A172 (cell line): ENCODE data around the gene OR5B3. TPM values are rescaled to one million over a fixed set of nuclear protein-coding genes. Genes with fewer than 3 reads are reported as not detected.
"Not testable (repeated sequence)": the region's sequence is repeated elsewhere in the genome, so short reads cannot be mapped to it uniquely, and the experiment has no call there.

Experiments
- DNase-seq: peaks from one replicate; pipeline ENCODE4 v3.0.0-alpha.2; 2015; ENCODE audit warnings: low spot score
- total RNA-seq: library from RNA; depleted of rRNA; stranded (reverse); fragments of >200 nt; shearing (Covaris generic); gene quantifications from 2 replicates; pipeline ENCODE4 v1.2.3, GENCODE V29; 2014; rRNA removed

Gene OR5B3
- total RNA-seq: not detected in 2 replicates

DNA sequence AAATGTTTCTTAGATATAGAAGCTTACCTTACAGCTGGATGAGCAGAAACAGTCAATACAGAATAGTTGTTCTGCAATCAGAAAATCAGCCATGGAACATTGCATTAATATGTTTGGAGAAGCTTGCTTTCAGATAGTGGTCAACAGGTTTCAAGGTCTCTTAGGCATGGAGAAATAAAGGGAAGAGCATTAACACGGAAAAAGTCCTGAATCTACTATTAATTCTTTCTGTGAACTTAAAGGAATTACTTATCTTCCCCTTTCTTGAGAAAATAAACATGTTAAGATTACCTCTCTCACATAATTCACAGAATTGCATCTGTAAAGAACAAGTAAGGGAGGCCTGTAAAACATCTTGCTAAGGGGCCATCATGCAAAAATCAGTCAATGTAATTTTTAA, at the start of gene OR5B3:
TSS of gene OR5B3 (minus strand) at position 101 of the 400 bp plus-strand sequence. CDS start 3,465 bp downstream, outside the sequence.
- DNase-seq: no peak

DNA sequence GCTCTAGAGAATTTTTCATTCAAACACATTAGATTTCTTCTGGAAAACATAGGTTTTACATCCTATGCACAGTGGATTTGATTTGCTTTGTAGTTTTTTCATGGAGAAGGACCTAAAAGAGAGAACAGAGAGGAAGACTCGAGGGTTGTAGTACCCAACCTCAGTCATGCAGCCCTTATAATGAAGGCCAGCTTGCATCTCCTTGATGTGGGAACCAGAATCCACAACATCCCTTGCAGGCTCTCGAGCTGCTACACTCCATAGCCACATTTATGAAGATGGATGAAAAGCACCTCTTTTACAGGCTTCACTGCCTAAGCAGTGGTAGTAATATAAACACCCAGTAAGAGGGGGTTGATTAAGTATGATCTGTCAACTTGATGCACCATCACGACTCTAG, 44.9 kb upstream of the OR5B3 start:
- no peak for DNase-seq

DNA sequence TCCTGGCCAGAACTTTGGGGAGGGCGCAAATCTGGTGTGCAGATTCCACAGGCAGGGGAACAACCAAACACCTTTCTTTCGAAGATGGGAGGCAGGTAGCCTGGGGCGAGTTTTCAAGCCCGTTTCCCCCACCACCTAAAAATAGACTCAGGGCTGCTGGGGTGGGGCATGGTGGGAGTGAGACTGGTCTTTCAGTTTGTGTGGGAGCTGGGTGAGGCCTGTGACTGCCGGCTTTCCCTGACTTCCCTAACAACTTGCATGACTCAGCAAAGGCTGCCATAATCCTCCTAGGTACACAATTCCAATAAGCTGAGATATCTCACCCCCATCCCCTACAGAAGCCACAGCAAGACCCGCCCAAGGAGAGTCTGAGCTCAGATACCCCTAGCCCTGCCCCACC, 39.6 kb upstream of the OR5B3 start:
- DNase-seq: no peak

DNA sequence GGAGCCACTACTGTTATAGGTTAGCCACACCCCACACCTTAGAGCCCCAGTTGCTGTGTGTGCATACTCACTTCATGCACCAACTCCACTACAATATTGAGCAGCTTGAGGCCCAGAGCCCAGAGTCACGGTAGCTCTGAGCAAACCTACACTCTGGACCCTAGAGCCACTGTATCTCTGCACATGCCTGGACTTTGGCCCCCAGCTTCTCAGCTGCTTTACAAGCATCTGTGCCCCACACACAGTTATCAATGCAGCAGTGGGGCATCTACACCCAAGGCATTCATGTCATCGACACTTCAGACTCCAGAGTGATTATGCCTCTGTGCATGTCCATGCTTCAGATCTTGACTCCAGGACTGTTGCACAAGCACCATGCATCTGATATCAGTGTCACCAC, 37.6 kb upstream of the OR5B3 start:
- no peak for DNase-seq

DNA sequence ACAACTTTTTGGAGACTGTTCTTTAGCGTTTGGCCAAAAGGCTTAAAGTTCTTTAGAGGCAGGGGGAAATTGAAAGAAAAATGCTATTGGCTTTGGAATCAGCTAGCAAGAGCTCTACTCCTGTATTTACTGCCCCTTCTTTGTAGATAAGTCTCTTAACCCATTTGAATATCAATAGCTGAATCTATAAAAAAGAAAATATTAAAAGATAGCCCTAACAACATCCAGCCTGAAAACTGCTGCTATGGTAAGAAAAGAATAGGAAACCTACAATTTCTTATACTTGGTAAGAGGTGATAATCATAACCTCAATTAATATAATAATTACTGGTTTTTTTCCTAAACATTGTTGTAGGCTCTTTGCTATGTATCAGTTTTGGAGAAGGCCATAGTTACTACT, 35.5 kb upstream of the OR5B3 start, which contains the start of gene OR5B12:
TSS of gene OR5B12 (minus strand) at position 101 of the 400 bp plus-strand sequence. CDS start 2,085 bp downstream, outside the sequence.
- no peak for DNase-seq

DNA sequence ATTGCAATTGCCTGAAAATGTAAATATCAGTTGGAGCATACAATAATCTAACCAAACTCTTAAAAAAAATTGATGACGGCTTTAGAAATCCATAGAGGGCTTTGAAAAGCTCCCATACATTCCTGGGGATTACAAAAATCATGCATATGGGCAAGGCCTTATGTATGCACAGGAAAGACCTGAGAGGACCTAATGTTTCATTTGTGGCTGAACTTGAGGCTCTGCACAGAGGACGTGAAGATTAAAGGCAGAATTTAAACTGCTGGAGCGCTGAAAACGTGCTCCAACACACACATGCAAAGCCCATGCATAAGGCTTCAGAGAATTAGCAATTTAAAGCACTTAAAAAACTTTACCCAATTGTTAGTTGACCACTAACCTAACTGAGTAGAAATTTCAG, 31.8 kb upstream of the OR5B3 start:
- DNase-seq: no peak

DNA sequence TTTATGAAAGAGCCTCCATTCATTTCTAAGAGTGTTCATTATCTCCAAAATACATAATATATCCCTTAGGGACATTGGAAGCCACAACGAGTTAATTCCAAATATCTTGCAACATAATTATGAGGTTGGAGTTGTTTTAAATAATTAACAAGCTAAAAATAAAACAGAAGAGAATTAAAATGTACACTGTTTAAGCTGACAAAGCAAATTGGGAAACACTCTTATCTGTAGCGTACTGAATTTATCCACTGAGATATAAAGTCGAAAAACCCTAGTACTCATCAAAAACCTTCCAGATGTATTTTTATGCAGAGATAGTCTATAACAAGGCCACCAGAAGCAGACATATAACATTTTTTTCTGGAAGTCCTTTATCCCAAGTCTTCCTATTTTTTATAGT, 27.5 kb upstream of the OR5B3 start:
- DNase-seq: no peak

DNA sequence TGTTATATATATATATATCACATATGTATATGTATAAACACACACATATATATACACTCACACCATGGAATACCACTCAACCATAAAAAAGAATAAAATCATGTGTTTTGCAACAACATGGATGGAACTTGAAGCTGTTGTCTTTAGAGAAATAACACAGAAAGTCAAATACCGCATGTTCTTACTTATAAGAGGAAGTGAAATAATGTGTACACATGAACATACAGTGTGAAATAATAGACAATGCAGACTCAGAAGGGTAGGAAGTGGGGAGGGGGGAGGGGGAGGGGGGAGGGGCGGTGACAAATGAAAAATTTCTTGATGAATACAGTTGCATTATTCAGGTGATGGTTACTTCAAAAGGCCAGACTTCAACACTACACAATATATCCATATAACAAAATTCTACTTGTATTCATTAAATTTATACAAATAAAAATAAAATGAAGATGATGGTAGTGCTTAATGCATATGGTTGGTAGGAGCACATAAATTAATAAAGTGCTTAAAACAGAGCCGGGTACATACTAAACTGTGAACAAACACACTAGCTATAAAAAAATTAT, 27.0 kb upstream of the OR5B3 start:
- DNase-seq: no peak

DNA sequence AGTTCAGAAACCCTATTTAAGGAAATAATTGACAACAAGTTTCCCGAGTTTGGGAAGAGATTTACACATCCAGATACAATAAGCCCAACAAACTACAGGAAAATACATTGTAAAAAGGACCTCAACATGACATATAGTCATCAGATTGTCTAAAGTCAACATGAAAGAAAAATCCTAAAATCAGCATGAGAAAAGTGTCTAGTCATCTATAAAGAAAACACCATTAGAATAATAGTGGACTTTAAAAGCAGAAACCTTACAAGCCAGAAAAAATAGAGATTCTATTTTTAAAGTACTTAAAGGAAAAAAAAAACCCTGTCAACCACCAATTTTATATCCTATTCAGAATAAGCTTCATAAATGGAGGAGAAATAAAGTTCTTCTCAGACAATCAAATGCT, 22.6 kb upstream of the OR5B3 start:
- DNase-seq: no peak

DNA sequence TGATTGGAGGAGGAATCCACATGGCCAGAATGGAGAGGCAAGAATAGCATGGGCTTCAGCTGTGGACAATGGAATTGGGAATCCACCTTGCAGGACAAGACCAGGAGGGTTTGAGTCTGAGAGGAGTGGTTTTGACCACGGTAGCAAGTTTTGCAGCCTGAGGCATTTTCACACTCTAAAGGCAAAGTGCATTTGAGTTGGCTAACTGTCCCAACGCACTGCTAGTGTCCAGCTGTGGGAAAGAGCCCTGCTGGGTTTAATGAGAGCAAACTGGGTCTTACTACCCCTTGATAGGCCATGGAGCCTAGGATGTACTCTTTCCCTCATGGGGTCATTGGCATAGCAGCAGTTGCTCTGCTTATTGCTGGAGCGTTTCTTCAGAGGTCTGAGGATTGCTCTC, 21.3 kb upstream of the OR5B3 start, which contains the start of gene OR5B2:
TSS of gene OR5B2 (minus strand) at position 101 of the 400 bp plus-strand sequence. CDS start 4,860 bp downstream, outside the sequence.
- no peak for DNase-seq

DNA sequence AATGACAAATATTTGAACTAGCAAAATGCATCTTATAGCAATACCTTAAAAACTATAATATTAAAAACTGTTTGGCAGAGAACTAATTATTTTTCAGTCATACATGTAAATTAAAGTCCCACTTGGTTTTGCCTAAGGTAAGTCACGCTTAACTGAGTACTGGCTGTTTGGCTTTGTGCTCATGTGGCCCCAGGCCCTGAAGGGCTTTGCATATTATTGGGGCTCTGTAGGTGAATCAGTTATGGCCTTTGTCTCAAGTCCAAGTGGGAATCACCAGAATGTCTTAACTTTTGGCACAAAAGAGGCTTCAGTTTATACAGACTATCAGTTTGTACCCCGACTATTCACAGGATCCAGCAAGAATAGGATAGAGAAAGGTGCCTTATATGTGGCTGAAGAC, 7.1 kb downstream of the OR5B3 start:
- not testable (repeated sequence) for DNase-seq

DNA sequence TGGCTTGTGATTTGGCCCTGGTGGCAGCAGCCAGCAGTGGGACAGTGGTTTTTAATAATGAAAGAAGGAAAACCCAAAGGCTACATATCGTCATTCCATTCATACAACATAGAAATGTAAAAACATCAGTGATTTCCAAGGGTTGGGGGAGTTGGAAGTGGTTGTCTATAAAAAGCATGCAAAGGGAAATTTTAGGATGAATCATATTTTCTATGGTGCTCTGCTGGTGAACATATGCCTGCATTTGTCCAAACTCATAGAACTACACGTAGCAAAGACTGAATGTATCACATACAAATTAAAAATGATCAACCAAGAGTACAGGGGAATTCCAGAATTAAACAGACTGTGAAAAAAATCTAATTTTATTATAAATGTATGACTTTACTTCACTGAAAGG, 11.1 kb downstream of the OR5B3 start:
- DNase-seq: no peak

DNA sequence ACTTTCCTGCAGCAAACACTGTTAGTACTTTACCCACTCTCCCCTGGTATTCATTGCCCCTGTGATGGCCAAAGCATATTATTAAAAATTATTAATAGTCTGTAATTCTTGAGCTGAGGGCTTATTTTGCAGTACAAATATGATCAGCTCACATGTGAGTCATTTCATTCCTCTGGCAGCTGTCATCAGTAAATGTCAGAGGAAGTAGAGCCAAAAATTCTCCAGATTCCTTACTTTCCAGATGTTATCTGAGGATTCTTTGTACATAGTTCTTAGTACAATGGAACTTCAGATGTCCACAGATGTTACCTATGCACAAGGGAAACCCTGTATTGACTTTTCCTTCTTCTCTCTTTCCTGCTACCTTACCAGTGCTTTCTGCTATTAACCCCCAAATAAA, 12.5 kb downstream of the OR5B3 start:
- no peak for DNase-seq

DNA sequence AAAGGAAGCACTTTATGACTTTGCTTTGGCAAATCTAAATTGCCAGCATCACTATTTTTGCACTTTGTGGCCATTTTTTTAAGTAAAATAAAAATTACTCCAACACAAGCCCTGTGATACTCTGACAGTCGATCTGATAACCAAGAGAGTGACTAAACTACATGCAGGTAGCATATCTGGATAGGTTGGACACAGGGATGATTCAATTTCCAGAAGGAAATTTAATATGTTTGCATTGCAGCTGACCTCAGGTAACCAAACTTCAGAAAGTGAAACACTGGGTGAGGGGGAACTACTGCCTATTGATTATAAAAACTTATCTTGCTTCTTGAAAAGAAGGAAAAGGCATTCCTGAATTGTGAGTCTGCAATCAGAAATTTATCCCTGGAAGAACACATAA, 13.9 kb downstream of the OR5B3 start:
- no peak for DNase-seq

DNA sequence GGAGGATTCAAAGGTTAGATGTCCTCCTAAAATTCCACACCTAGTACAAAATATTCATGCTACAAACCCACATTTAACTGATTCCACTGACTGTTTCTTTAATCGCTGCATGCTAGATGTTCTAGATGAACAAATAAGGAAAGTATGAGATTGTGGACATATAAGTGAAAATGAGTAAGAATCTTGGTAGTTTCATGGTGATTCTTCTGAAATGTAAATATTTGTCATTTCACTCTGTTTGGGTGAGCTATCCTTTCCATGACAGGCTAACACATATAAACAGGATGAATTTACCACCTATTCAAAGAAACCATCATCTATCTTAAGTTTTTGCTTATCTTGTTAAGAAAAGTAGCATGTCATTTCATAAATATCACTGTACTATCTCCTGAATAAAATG, 14.8 kb downstream of the OR5B3 start:
- DNase-seq: no peak

DNA sequence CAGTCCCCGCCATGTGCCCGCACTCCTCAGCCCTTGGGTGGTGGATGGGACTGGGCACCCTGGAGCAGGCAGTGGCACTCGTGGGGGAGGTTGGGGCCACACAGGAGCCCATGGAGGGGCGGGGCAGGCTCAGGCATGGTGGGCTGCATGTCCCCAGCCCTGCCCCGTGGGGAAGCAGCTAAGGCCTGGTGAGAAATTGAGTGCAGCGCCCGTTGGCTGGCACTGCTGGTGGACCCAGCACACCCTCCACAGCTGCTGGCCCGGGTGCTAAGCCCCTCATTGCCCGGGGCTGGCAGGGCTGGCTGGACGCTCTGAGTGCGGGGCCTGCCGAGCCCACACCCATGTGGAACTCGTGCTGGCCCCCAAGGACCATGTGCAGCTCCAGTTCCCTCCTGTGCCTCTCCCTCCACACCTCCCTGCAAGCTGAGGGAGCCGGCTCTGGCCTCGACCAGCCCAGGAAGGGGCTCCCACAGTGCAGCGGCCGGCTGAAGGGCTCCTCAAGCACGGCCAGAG, 16.1 kb downstream of the OR5B3 start:
- DNase-seq: no peak

DNA sequence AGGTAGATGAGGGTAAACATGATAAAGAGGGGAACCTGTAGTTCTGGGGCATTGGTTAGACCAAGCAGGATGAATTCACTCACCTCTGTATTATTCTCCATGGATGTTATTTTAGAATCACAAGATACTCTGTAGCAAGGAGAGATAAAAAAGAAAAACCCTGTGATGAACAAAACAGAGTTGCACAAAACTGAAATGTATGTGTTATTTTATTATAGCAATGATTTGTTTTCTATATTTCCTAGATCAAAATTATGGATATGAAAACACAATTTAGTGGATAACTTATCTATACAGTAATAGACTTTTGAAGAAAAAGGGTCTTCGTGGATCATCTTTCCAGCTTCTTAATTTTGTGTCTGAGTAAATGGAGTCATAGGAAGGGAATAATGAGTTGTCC, 47.7 kb downstream of the OR5B3 start, which contains the start of gene OR5B17:
TSS of gene OR5B17 (minus strand) at position 101 of the 400 bp plus-strand sequence. CDS start at position 101, 0 bp downstream.
- no peak for DNase-seq

DNA sequence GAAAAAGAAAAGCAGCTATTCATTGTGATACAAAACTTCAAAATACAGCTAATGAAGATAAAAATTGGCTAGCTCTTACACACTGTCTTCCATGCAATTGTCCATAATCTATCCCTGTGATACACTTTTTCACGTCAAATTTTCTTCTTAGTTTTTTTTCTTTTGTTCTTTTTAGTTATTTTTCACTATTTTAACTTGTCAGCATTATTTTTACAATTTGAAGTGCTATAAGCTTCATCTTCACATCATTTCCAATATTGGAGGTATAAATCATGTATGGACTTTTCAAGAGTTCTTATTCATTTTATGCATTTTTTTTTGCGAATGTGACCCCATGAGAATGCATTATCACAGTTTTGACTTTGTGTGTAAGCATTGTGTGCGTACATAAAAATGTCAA, 51.9 kb downstream of the OR5B3 start:
- DNase-seq: no peak

Other genes starting within 250 kb of the OR5B3 start
- gene OR9Q2, start 217.8 kb downstream of the OR5B3 start, total RNA-seq: not detected in 2 replicates
- gene OR1S2, start 202.7 kb downstream of the OR5B3 start, total RNA-seq: not detected in 2 replicates
- not detected in 2 replicates for gene OR1S1, start 194.2 kb downstream of the OR5B3 start, total RNA-seq
- gene OR10Q1, start 178.0 kb downstream of the OR5B3 start, total RNA-seq: not detected in 2 replicates
- gene OR10W1, start 138.6 kb downstream of the OR5B3 start, total RNA-seq: not detected in 2 replicates
- not detected in 2 replicates for gene OR5B17, start 47.8 kb downstream of the OR5B3 start, total RNA-seq
- gene OR5B2, start 21.2 kb upstream of the OR5B3 start, total RNA-seq: not detected in 2 replicates
- not detected in 2 replicates for gene OR5B12, start 35.4 kb upstream of the OR5B3 start, total RNA-seq
- gene OR5B21, start 101.2 kb upstream of the OR5B3 start, total RNA-seq: not detected in 2 replicates
- 0.84 and 1.8 TPM in 2 replicates for gene LPXN, start 169.0 kb upstream of the OR5B3 start, total RNA-seq
- 49.2 and 60.5 TPM in 2 replicates for gene ZFP91, start 172.2 kb upstream of the OR5B3 start, total RNA-seq
- gene CNTF, start 215.8 kb upstream of the OR5B3 start, total RNA-seq: 0.07 and 0.41 TPM in 2 replicates